H9 (cell line): Measurements from ENCODE around the gene PPL. TPM values are rescaled to one million over a fixed set of nuclear protein-coding genes. Genes with fewer than 3 reads are reported as not detected.

Experiments used
- DNase-seq: peaks from one replicate; pipeline ENCODE4 v3.0.0-alpha.2; 2017
- H2AFZ ChIP-seq: one replicate; pipeline ENCODE4 v1.6.1; 2013; ENCODE audit warnings: mild to moderate bottlenecking, low read length, control low read depth, moderate library complexity
- H2AK5ac ChIP-seq: 2 replicates; pipeline ENCODE4 v1.6.1; 2013; ENCODE audit warnings: low read length, control low read depth, mixed read lengths; ENCODE audit not compliant: insufficient read length
- H2BK120ac ChIP-seq: one replicate; pipeline ENCODE4 v1.6.1; 2013; ENCODE audit warnings: low read depth, mild to moderate bottlenecking, low read length, control low read depth, inconsistent platforms; ENCODE audit not compliant: poor library complexity, severe bottlenecking
- H2BK12ac ChIP-seq: 2 replicates; pipeline ENCODE4 v1.6.1; 2013; ENCODE audit warnings: low read length, control low read depth, mixed read lengths, low read depth; ENCODE audit not compliant: insufficient read length
- H2BK15ac ChIP-seq: 2 replicates; pipeline ENCODE4 v1.6.1; 2013; ENCODE audit warnings: low read depth, low read length, control low read depth
- H2BK20ac ChIP-seq: one replicate; pipeline ENCODE4 v1.6.1; 2013; ENCODE audit warnings: low read depth, mild to moderate bottlenecking, low read length, control low read depth, inconsistent platforms; ENCODE audit not compliant: poor library complexity, severe bottlenecking
- H2BK5ac ChIP-seq: 2 replicates; pipeline ENCODE4 v1.6.1; 2013; ENCODE audit warnings: low read length, control low read depth, mixed read lengths; ENCODE audit not compliant: insufficient read length
- H3K14ac ChIP-seq: 2 replicates; pipeline ENCODE4 v1.6.1; 2013; ENCODE audit warnings: low read length, control low read depth; ENCODE audit not compliant: insufficient read depth
- H3K18ac ChIP-seq: 2 replicates; pipeline ENCODE4 v1.6.1; 2013; ENCODE audit warnings: low read depth, mild to moderate bottlenecking, mixed read lengths, low read length, control low read depth; ENCODE audit not compliant: insufficient read length
- H3K23ac ChIP-seq: 2 replicates; pipeline ENCODE4 v1.6.1; 2013; ENCODE audit warnings: low read length, control low read depth, mixed read lengths, low read depth; ENCODE audit not compliant: insufficient read length
- H3K23me2 ChIP-seq: 2 replicates; pipeline ENCODE4 v1.6.1; 2013; ENCODE audit warnings: low read depth, mild to moderate bottlenecking, mixed read lengths, low read length, control low read depth; ENCODE audit not compliant: insufficient read length, poor library complexity, severe bottlenecking
- H3K27ac ChIP-seq: 2 replicates; pipeline ENCODE4 v1.5.1; 2013; ENCODE audit warnings: low read length, control low read depth, mixed read lengths, low read depth; ENCODE audit not compliant: insufficient read length
- H3K27me3 ChIP-seq: 2 replicates; pipeline ENCODE4 v1.6.1; 2013; ENCODE audit warnings: low read length, control low read depth, inconsistent platforms; ENCODE audit not compliant: insufficient read depth
- H3K4ac ChIP-seq: 2 replicates; pipeline ENCODE4 v1.6.1; 2013; ENCODE audit warnings: low read depth, mild to moderate bottlenecking, control low read depth, inconsistent platforms, low read length, moderate library complexity
- H3K4me1 ChIP-seq: 2 replicates; pipeline ENCODE4 v1.6.1; 2013; ENCODE audit warnings: low read length, control low read depth, inconsistent platforms; ENCODE audit not compliant: insufficient read depth
- H3K4me2 ChIP-seq: 2 replicates; pipeline ENCODE4 v1.6.1; 2013; ENCODE audit warnings: low read length, control low read depth, mixed read lengths; ENCODE audit not compliant: insufficient read length, insufficient read depth
- H3K56ac ChIP-seq: 2 replicates; pipeline ENCODE4 v1.6.1; 2013; ENCODE audit warnings: low read depth, mild to moderate bottlenecking, mixed read lengths, low read length, control low read depth; ENCODE audit not compliant: insufficient read length
- H3K79me1 ChIP-seq: 2 replicates; pipeline ENCODE4 v1.6.1; 2013; ENCODE audit warnings: low read depth, mild to moderate bottlenecking, moderate library complexity, low read length, control low read depth, inconsistent platforms; ENCODE audit not compliant: insufficient read depth, poor library complexity, severe bottlenecking
- H3K79me2 ChIP-seq: 2 replicates; pipeline ENCODE4 v1.6.1; 2013; ENCODE audit warnings: low read length, control low read depth, inconsistent platforms; ENCODE audit not compliant: insufficient read depth
- H3K9ac ChIP-seq: 2 replicates; pipeline ENCODE4 v1.6.1; 2013; ENCODE audit warnings: low read length, control low read depth, mixed read lengths; ENCODE audit not compliant: insufficient read length; ENCODE audit errors: extremely low read depth
- H3K9me3 ChIP-seq: one replicate; pipeline ENCODE4 v1.6.1; 2013; ENCODE audit warnings: low read depth, low read length, inconsistent platforms; ENCODE audit not compliant: control insufficient read depth
- H3T11ph ChIP-seq: one replicate; pipeline ENCODE4 v1.6.1; 2013; ENCODE audit warnings: mild to moderate bottlenecking, low read length, control low read depth, inconsistent platforms
- H4K20me1 ChIP-seq: one replicate; pipeline ENCODE4 v1.6.1; 2013; ENCODE audit not compliant: control insufficient read depth, insufficient read length, insufficient read depth
- H4K5ac ChIP-seq: 2 replicates; pipeline ENCODE4 v1.6.1; 2013; ENCODE audit warnings: low read depth, mild to moderate bottlenecking, mixed read lengths, low read length, control low read depth; ENCODE audit not compliant: insufficient read length
- H4K8ac ChIP-seq: replicated peaks from 2 replicates; pipeline ENCODE4 v1.6.1; 2013; ENCODE audit warnings: low read length, control low read depth, mixed read lengths, low read depth; ENCODE audit not compliant: insufficient read length
- H4K91ac ChIP-seq: 2 replicates; pipeline ENCODE4 v1.6.1; 2013; ENCODE audit warnings: low read depth, mild to moderate bottlenecking, moderate library complexity, mixed read lengths, low read length, control low read depth; ENCODE audit not compliant: insufficient read length
- H3K27ac Mint-ChIP-seq, 3 experiments: 2 replicates in 2 of 3; 3 replicates in 1 of 3; pipeline ENCODE4 v1.8.0; 2020 to 2021; ENCODE audit warnings: mixed read lengths in 3 of 3, mild to moderate bottlenecking in 1 of 3, moderate library complexity in 1 of 3
- H3K27me3 Mint-ChIP-seq: 2 replicates; pipeline ENCODE4 v1.8.0; 2021; ENCODE audit warnings: low read depth, mild to moderate bottlenecking, moderate library complexity, mixed read lengths
- H3K36me3 Mint-ChIP-seq, 3 experiments: 2 replicates in 2 of 3; 3 replicates in 1 of 3; pipeline ENCODE4 v1.8.0; 2020 to 2021; ENCODE audit warnings: low read depth in 3 of 3, mixed read lengths in 3 of 3; ENCODE audit not compliant: insufficient read depth in 1 of 3
- H3K4me1 Mint-ChIP-seq, 2 experiments: 2 replicates each; pipeline ENCODE4 v1.8.0; 2020; ENCODE audit warnings: mixed read lengths in 2 of 2
- H3K4me3 Mint-ChIP-seq, 2 experiments: 2 replicates in 1 of 2; 3 replicates in 1 of 2; pipeline ENCODE4 v1.8.0; 2020 to 2021; ENCODE audit warnings: mild to moderate bottlenecking in 2 of 2, mixed read lengths in 2 of 2, moderate library complexity in 1 of 2
- H3K9me3 Mint-ChIP-seq, 2 experiments: 2 replicates in 1 of 2; 3 replicates in 1 of 2; pipeline ENCODE4 v1.8.0; 2020; ENCODE audit warnings: mild to moderate bottlenecking in 2 of 2, mixed read lengths in 2 of 2, moderate library complexity in 1 of 2
- WGBS: extraction: QIAGEN DNeasy Blood & Tissue Kit; methylation state at CpG from one replicate; pipeline ENCODE4 v1.1.7; 2013; ENCODE audit warnings: missing lambda C conversion rate, low lambda C conversion rate, mixed read lengths; ENCODE audit not compliant: insufficient read length; ENCODE audit errors: extremely low coverage; 5-methylcytosine and 5-hydroxymethylcytosine counted together
- total RNA-seq: library from RNA; stranded (reverse); gene quantifications from 2 replicates; pipeline ENCODE4 v1.2.1, GENCODE V29; 2021
- TF ChIP-seq, protein P1 (sequence below): fragments of 200-600 bp; sonication (generic); conservative IDR thresholded peaks from 3 replicates; pipeline ENCODE4 v1.8.0; 2021; ENCODE audit warnings: antibody characterized with exemption, mild to moderate bottlenecking

Gene PPL
- total RNA-seq, 1 experiment from 2014 or later, result 29.2 TPM

DNA sequence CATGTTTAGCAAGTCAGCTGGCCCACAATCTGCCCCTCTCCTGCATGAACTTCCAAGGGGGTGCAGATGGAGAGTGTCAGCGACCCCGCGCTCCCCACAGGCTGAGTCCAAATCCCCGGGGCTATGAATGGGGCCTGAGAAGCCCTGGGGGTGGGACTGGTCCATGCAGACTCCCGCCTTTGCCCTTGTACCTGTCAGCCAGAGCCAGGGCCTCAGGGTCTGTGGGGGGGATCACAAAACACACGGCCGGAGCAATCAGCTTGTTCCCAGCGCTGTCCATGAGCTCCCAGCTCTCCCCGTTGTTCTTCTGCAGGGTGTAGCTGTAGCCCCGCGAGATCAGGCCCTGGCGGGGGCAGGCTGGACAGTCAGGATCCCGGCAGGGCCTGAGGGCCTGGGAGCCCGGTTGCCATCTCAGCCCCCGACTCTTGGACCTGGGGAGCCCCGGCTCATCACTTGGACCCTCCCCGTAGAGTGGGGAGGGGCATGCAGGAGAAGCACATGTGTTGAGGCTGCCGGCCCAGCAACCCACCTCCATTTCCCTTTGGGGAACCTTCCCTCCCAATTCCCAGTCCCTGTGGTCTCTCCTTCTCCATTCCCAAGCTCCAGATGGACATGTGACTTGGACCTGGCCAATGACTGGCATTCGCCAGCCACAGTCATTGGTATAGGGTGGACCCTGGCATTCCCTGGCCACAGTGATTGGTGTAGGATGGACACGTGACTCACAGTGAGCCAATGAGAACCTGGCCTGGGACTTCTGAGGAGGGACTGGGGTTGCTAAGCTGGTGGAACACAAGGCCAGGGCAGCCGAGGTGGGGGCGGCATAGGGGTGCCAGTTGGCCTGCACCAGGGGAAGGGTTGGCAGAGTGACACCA lies 42.4 kb downstream of the PPL start:
- peak; percentile 50 for DNase-seq

More for the DNA sequence above, 42.4 kb downstream of the PPL start:
- H3T11ph ChIP-seq, result no peak overlapping the region
- no peaks in the 10 kb centered on the region for H4K20me1 ChIP-seq
- no peak overlapping the region for H3K4me3 Mint-ChIP-seq
- no peak overlapping the region for H3K14ac ChIP-seq
- H3K4me1 ChIP-seq, result no peaks in the 10 kb centered on the region
- H2BK120ac ChIP-seq, result no peak overlapping the region
- no peak overlapping the region for H3K56ac ChIP-seq
- H3K9me3 ChIP-seq, result no peaks in the 10 kb centered on the region
- H4K91ac ChIP-seq, result no peak overlapping the region
- no peak overlapping the region for H2BK15ac ChIP-seq
- no peak overlapping the region for H2BK12ac ChIP-seq
- TF ChIP-seq, protein P1, sequence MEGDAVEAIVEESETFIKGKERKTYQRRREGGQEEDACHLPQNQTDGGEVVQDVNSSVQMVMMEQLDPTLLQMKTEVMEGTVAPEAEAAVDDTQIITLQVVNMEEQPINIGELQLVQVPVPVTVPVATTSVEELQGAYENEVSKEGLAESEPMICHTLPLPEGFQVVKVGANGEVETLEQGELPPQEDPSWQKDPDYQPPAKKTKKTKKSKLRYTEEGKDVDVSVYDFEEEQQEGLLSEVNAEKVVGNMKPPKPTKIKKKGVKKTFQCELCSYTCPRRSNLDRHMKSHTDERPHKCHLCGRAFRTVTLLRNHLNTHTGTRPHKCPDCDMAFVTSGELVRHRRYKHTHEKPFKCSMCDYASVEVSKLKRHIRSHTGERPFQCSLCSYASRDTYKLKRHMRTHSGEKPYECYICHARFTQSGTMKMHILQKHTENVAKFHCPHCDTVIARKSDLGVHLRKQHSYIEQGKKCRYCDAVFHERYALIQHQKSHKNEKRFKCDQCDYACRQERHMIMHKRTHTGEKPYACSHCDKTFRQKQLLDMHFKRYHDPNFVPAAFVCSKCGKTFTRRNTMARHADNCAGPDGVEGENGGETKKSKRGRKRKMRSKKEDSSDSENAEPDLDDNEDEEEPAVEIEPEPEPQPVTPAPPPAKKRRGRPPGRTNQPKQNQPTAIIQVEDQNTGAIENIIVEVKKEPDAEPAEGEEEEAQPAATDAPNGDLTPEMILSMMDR, result no peak
- H3K23ac ChIP-seq, result no peak overlapping the region
- no peaks in the 10 kb centered on the region for H3K4me1 Mint-ChIP-seq
- no peaks in the 10 kb centered on the region for H3K23me2 ChIP-seq
- H2BK20ac ChIP-seq, result no peak overlapping the region
- WGBS, result no CpG with 5 or more reads among the region's 22 CpGs
- H3K27me3 Mint-ChIP-seq, result no peaks in the 10 kb centered on the region; the same call in 1 of the 2 replicates
- H3K9ac ChIP-seq, result no peak overlapping the region
- H3K36me3 Mint-ChIP-seq, result peaks cover 8 to 72% (median 58%) of the 10 kb centered on the region in 3 experiments
- no peak overlapping the region for H4K8ac ChIP-seq
- H3K9me3 Mint-ChIP-seq, result peaks cover 3 to 6% of the 10 kb centered on the region in 2 experiments; a peak in 2 of 5 replicates
- no peaks in the 10 kb centered on the region for H3K79me2 ChIP-seq
- H3K4me2 ChIP-seq, result no peak overlapping the region
- H4K5ac ChIP-seq, result no peak overlapping the region
- H3K18ac ChIP-seq, result no peak overlapping the region
- no peak overlapping the region for H3K4ac ChIP-seq
- no peaks in the 10 kb centered on the region for H3K79me1 ChIP-seq
- no peak overlapping the region for H3K27ac ChIP-seq
- no peak overlapping the region for H2AFZ ChIP-seq
- H3K27ac Mint-ChIP-seq, result peak overlapping the region in 1 of 3 experiments; percentile 74; a peak in 1 of 7 replicates
- H3K27me3 ChIP-seq, result no peaks in the 10 kb centered on the region
- no peak overlapping the region for H2AK5ac ChIP-seq
- no peak overlapping the region for H2BK5ac ChIP-seq
